Suprapubic skin (tissue), 4 donors: ENCODE data around the gene PCDHGA12. TPM values are rescaled to one million over a fixed set of nuclear protein-coding genes. Genes with fewer than 3 reads are reported as not detected.
"Not testable (repeated sequence)": the region's sequence is repeated elsewhere in the genome, so short reads cannot be mapped to it uniquely, and the experiment has no call there.

Experiments used
- DNase-seq, 2 donors: peaks; one replicate each; pipeline ENCODE4 v3.0.0-alpha.2; 2019; ENCODE audit warnings: low spot score in 2 of 2
- H3K27ac ChIP-seq: fragments of 200-600 bp; sonication (generic); one replicate; pipeline ENCODE4 v1.5.1; 2019
- H3K27me3 ChIP-seq: fragments of 200-600 bp; sonication (generic); one replicate; pipeline ENCODE4 v1.5.1; 2019
- H3K36me3 ChIP-seq: fragments of 200-600 bp; sonication (generic); one replicate; pipeline ENCODE4 v1.5.1; 2019
- H3K4me1 ChIP-seq: fragments of 200-600 bp; sonication (generic); one replicate; pipeline ENCODE4 v1.5.1; 2019
- H3K4me3 ChIP-seq: fragments of 200-600 bp; sonication (generic); one replicate; pipeline ENCODE4 v1.5.1; 2019; ENCODE audit warnings: mild to moderate bottlenecking
- H3K9me3 ChIP-seq: fragments of 200-600 bp; sonication (generic); one replicate; pipeline ENCODE4 v1.5.1; 2019
- CTCF ChIP-seq, 2 donors: fragments of 200-600 bp in 1 of 2; fragments of 450-650 bp in 1 of 2; sonication (generic) in 1 of 2; IDR thresholded peaks; one replicate each; pipeline ENCODE4 v1.5.1; 2016 to 2019; ENCODE audit warnings: antibody characterized with exemption in 2 of 2, mild to moderate bottlenecking in 1 of 2, moderate library complexity in 1 of 2
- EP300 ChIP-seq: sonication (generic); formaldehyde crosslinking; IDR thresholded peaks from one replicate; pipeline ENCODE4 v1.6.1; 2017; ENCODE audit warnings: antibody characterized with exemption
- POLR2A ChIP-seq, 2 donors: fragments of 450-650 bp; IDR thresholded peaks; one replicate each; pipeline ENCODE4 v1.6.1; 2017; ENCODE audit warnings: antibody characterized with exemption in 2 of 2, mild to moderate bottlenecking in 2 of 2, moderate library complexity in 2 of 2
- POLR2AphosphoS5 ChIP-seq, 3 donors: sonication (generic); formaldehyde crosslinking; IDR thresholded peaks; one replicate each; pipeline ENCODE4 v1.6.1; 2017; ENCODE audit warnings: antibody characterized with exemption in 3 of 3
- WGBS: methylation state at CpG from one replicate; pipeline ENCODE4 v1.1.5; 2018; 5-methylcytosine and 5-hydroxymethylcytosine counted together
- total RNA-seq, 4 donors: library from RNA; depleted of rRNA; stranded (reverse); fragments of >200 nt; gene quantifications; one replicate each; pipeline ENCODE4 v1.1.0, GENCODE V29; 2016

Gene PCDHGA12
- total RNA-seq, 4 donors from 2014 or later = 2.9 to 13.4 (median 6.6) TPM

- H3K4me1 ChIP-seq, DNase-seq, H3K36me3 ChIP-seq, H3K27me3 ChIP-seq, H3K4me3 ChIP-seq, H3K27ac ChIP-seq: not testable (repeated sequence)
- peak in 1 of 2 donors; percentile 17 for TF ChIP-seq CTCF (IDR thresholded peaks at IDR 0.05)
- 4% methylated on average over 17 of the region's 40 CpGs for WGBS
- peaks cover 73% of the 10 kb centered on the region for H3K9me3 ChIP-seq
Measured at GRCh38 chr5:141387557-141388311, 42.6 kb upstream of the PCDHGA12 start, which contains the start of gene PCDHGB4. TSS of gene PCDHGB4 (plus strand) at chr5:141387698. CDS start at chr5:141387885, 187 bp downstream.

- Histone ChIP-seq H3K27ac (no peak overlapping the region), H3K4me1 (no peaks in the 10 kb centered on the region), H3K4me3 (no peak overlapping the region), H3K36me3 (no peaks in the 10 kb centered on the region), H3K27me3 (peaks cover 9% of the 10 kb centered on the region), H3K9me3 (peaks cover 73% of the 10 kb centered on the region)
- no peak for DNase-seq
- TF ChIP-seq EP300 = no peak
- TF ChIP-seq POLR2A (IDR thresholded peaks at IDR 0.05) = no peak
- no peak for TF ChIP-seq POLR2AphosphoS5 (IDR thresholded peaks at IDR 0.05)
- no peak for TF ChIP-seq CTCF (IDR thresholded peaks at IDR 0.05)
- 46% methylated on average over 10 of the region's 10 CpGs for WGBS
Measured at GRCh38 chr5:141388661-141389060, 41.6 kb upstream of the PCDHGA12 start.

DNA sequence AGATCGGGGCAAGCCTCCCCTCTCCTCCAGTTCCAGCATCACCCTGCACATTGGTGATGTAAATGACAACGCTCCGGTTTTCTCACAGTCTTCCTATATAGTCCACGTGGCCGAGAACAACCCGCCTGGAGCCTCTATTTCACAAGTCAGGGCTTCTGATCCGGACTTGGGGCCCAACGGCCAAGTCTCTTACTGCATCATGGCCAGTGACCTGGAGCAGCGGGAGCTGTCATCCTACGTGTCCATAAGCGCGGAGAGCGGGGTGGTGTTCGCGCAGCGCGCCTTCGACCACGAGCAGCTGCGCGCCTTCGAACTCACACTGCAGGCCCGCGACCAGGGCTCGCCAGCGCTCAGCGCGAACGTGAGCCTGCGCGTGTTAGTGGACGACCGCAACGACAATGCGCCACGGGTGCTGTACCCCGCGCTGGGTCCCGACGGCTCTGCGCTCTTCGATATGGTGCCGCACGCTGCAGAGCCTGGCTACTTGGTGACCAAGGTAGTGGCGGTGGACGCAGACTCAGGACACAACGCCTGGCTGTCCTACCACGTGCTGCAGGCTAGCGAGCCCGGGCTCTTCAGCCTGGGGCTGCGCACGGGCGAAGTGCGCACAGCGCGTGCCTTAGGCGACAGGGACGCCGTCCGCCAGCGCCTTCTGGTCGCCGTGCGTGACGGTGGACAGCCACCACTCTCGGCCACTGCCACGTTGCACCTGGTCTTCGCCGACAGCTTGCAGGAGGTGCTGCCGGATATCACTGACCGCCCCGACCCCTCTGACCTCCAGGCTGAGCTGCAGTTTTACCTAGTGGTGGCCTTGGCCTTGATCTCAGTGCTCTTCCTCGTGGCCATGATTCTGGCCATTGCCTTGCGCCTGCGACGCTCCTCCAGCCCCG is 40.9 kb upstream of the PCDHGA12 start:
- no peak for DNase-seq
- H3K4me3 ChIP-seq = no peak overlapping the region
- H3K27me3 ChIP-seq = peaks cover 9% of the 10 kb centered on the region
- no peaks in the 10 kb centered on the region for H3K4me1 ChIP-seq
- peaks cover 73% of the 10 kb centered on the region for H3K9me3 ChIP-seq
- WGBS = 38% methylated on average over 46 of the region's 77 CpGs
- H3K27ac ChIP-seq = no peak overlapping the region
- no peaks in the 10 kb centered on the region for H3K36me3 ChIP-seq
- no peak for TF ChIP-seq POLR2AphosphoS5 (IDR thresholded peaks at IDR 0.05)

GRCh38 chr5:141392429-141393198 is 37.7 kb upstream of the PCDHGA12 start, which contains the start of gene PCDHGA8:
TSS of gene PCDHGA8 (plus strand) at chr5:141392633. CDS start at chr5:141392814, 181 bp downstream.
- H3K27ac ChIP-seq = no peak within 1 kb of the TSS
- H3K4me3 ChIP-seq = no peak within 1 kb of the TSS
- peaks cover 9% of the 10 kb centered on the region for H3K27me3 ChIP-seq
- TF ChIP-seq POLR2A (IDR thresholded peaks at IDR 0.05) (no peak), POLR2AphosphoS5 (IDR thresholded peaks at IDR 0.05) (no peak)
- no peaks in the 10 kb centered on the region for H3K4me1 ChIP-seq
- 40% methylated on average over 28 of the region's 38 CpGs for WGBS
- no peak for DNase-seq
- peaks cover 73% of the 10 kb centered on the region for H3K9me3 ChIP-seq
- H3K36me3 ChIP-seq = no peaks in the 10 kb centered on the region

- Histone ChIP-seq H3K36me3 (no peaks in the 10 kb centered on the region), H3K9me3 (peaks cover 73% of the 10 kb centered on the region), H3K4me3 (no peak overlapping the region), H3K4me1 (no peaks in the 10 kb centered on the region), H3K27ac (no peak overlapping the region), H3K27me3 (peaks cover 9% of the 10 kb centered on the region)
- WGBS = 28% methylated on average over 19 of the region's 21 CpGs
- DNase-seq = no peak
- no peak for TF ChIP-seq POLR2AphosphoS5 (IDR thresholded peaks at IDR 0.05)
- no peak for TF ChIP-seq POLR2A (IDR thresholded peaks at IDR 0.05)
- TF ChIP-seq CTCF (IDR thresholded peaks at IDR 0.05) = no peak
- TF ChIP-seq EP300 = no peak
Measured at GRCh38 chr5:141393267-141393666, 37.0 kb upstream of the PCDHGA12 start.

- H3K4me3 ChIP-seq, DNase-seq, H3K4me1 ChIP-seq, H3K27ac ChIP-seq, H3K36me3 ChIP-seq: not testable (repeated sequence)
- Histone ChIP-seq H3K9me3 (peaks cover 71% of the 10 kb centered on the region), H3K27me3 (peaks cover 13% of the 10 kb centered on the region)
- 32% methylated on average over 29 of the region's 53 CpGs for WGBS
Measured at GRCh38 chr5:141394401-141395187, 35.7 kb upstream of the PCDHGA12 start.
